Measurements from ENCODE around the gene GRB14.
"Not testable (repeated sequence)": the region's sequence is repeated elsewhere in the genome, so short reads cannot be mapped to it uniquely, and the experiment has no call there.

GRB14 gene

DNA sequence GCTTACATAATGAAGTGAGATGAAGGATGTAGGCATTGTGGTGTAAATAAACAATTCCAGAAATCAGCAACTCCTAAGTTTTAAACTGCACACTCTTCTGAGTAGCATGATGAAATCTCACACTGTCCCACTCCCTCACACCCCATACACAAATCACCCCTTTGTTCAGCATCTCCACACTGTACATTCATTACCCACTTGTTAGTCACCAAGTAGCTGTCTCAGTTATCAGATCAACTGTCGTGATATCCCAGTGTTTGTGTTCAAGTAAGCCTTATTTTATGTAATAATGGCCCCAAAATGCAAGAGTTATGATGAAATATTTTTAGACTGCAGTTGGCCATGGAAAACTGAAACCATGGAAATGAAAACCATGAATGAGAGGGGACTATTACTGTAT, 135.7 kb downstream of the GRB14 start:
- DNase-seq = peak; percentile 6

DNA sequence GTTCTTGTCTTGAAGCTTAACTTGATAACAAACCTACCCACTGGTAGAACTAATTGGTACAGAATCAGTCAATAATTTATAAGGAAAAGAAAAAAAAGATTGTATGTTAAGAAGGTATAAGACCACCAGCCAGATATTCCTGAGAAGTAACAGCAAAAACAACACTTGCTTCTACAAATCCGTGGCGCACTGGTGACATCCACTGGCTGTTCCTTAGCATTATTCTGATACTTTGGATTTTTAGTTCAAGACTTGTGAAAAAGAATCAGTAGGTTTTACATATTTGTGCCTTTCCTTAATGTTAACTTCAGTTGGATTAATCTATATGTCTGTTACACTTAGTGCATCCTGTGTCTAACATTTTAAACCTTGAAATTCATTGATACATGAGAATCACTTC, 141.8 kb downstream of the GRB14 start:
- peak; percentile 44 for DNase-seq

DNA sequence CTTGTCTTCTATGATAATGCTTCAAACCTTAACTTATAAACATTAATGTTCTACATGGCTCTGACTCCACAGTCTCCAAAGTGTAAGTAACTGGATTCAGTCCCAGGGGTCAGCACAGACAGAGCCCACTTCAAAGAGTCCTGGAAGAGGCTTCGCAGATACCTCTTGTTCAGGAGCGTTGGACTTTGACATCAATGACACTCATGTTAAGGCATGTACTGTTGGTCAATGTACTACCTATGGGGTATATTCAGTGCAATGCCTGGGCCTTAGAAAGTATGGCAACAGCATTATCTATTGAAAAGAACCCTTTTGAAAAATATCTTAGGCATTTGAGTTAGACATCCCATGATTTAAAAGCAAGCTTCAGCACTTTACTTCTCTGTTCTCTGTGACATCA, 143.1 kb downstream of the GRB14 start:
- DNase-seq = no peak

DNA sequence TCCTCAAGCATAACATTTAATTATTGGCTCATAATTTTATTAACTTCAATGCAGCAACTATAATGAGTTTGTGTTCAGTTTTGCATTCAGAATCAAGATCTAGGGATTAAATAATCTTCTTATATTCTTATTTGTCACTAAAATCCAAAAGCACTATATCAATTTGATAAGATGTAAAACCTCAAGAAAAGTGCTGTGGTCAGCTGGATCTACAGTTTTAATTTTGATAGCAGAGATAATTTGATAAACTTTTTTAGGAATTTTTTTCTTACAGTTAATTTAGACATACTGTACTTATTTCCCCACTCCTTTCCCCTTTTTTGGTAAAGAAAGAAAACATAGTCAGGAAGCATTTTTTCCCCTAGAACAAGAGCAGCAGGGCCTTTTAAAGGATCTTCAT, 146.4 kb downstream of the GRB14 start:
- DNase-seq = no peak

DNA sequence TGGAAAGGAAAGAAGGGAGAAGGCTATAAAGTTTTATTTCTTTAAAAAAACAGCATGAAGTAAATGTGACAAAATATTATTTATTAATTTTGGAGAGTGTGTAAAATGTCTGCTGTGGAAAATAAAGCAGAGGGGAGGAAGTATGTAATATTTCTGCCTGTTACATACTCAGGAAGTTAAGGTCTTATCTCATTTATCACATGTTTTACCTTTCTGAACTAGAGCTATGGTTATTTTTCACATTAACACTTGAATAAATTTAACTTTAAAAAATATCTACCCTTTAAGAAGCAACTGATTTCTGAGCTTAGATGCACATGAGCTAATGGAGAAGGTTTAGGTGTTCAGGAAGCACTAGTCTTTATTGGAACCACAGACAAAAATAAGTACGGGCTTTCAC, 148.3 kb downstream of the GRB14 start:
- no peak for DNase-seq

DNA sequence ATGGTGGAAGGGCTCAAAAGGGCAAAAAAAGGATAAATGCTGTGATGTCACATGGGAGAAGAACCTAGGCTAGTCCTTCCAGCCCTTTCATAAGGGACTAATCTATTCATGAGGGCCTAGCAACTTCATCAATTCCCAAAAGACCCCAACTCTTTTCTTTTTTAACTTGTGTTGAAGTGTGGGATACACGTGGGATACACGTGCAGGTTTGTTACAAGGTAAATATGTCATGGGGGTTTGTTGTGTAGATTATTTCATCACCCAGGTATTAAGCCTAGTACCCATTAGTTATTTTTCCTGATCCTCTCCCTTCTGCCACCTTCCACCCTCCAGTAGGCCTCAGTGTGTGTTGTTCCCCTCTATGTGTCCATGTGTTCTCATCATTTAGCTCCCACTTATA, 156.2 kb downstream of the GRB14 start:
- DNase-seq = not testable (repeated sequence)

DNA sequence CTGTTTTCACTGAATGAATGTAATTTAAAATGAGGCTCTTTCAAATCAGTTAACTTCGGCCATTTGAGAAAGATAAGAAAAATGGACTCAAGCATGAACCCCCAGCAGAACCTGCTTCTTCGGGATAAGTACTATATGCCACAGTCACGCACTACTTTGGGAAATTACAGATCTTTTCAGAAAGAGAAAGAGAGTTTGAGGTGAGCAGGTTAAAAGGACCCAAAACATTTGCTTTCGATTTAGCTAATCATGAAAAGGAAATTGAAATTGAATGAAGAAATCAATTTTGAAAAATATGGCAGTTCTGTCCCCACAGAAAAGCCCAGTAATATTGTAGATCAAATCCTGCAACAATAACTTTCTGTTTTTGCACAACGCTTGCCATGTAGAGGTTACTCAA, 156.9 kb downstream of the GRB14 start:
- DNase-seq = no peak

DNA sequence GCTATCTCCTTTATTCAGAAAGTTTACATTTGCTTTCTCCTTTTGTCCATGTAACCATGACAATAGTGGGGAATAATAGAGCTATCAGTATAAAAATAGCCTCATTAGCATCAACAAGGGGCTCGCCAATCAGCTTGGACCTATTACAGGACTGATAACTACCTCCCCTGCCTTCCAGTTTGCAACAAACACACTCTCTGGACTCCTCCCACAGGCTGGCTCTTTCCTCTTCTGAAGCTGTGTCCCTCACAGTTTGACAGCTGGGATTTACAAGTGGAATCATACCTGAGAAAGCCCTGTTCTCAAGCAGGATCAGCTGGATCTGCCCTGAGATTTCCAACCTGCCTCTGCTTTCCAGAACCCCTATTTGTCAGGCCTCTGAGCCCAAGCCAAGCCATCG, 162.5 kb downstream of the GRB14 start:
- no peak for DNase-seq

DNA sequence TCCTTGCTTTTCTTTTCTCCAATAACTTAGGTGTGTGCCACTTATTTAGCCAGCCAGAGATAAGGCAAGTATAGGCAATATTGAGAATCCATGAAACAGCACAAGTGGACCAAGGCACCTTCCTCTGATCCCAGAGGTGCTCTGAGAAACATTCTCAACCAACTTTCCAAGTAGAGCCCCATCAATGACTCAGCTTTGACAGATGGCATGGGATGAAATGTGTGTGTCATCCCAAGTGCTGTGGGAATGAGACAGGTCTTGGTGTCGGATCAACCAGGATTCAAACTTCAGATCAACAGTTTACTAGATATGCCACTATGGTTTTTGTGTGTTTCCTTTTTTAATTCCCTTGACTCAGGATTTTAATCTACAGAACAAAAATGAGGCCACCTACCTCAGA, 164.0 kb downstream of the GRB14 start:
- DNase-seq = no peak

DNA sequence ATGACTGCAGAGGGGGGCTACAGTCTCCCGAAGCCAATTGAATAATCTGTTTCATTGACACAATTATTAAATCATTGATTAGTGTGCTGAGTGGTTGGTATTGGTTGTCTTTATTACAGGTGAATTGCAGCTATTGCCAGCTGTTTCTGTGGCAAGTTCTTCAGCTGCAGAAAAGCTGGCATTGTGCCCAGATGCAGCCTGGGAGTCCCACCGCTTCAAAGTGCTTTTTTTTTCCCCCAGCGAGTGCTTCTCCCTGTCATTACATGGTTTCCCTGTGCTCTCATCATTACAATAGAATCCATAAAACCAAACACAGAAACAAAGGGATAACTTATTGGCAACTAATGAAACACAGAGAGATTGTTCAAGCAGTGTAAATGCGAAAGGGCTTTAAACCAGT, 164.7 kb downstream of the GRB14 start:
- peak; percentile 26 for DNase-seq

DNA sequence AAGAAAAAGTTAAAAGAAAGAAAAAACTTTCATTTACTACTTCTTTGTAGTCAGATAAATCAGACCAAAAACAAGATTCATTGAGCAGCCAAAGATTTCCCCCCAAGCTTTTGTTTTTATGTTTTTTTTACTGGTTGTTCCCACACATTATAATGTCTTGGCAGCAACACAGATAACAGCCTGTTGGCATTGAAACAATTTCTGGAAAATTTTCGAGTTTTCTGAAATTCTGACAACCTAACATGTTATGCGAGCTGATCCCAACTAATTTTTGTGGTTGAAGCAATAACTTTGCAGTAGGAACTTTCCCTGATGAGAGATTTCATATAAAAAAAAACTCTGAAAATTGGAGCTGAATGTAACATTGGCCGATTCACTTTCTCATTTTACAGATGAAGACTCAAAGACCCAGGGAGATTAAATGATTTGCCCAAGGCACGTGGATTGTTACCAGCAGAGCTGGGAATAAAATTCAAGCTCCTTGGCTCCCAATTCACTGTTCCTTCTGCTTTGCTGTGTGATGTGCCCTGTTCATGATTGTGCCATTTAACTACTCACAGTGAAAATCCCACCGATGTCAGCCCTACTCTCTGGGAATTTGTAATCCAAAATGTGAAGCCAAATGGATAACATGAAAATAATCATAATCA, 167.5 kb downstream of the GRB14 start:
- no peak for DNase-seq

DNA sequence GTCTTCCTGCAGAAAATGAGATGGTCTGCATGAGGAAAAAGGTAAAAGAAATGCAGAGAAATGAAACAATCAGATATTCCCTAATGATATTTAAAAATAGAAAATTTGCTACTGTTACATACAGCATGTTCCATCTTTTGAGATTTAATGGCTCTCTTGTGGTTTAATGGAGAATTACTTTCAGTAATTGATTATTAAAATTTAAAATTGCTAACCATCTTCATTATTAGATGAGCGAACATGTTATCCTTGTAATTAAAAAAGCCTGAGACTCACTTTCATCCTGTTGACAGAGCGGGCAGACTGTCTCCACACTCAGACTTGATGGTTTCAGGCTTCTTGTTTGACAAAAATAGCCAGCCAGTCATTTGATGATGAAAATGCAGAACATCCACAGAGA, 171.0 kb downstream of the GRB14 start:
- DNase-seq = no peak

DNA sequence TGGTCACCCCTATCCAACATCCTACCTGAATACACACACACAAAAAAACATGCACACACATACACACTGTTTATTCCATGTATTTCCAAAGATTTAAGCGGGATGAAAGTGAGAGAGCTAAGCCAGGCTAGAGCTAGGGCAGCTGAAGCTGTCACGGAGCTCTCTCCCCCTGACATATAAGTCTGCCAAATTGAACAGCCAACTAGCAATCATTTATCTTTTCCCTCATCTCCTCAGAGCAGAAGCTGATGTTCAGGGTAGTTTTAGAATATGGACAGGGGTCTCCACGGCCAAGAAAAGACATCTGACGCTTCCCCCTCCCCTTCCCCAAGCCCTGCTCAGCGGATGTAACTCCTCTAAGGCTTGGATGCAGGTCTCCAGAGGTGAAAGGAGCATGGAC, 171.6 kb downstream of the GRB14 start:
- no peak for DNase-seq

DNA sequence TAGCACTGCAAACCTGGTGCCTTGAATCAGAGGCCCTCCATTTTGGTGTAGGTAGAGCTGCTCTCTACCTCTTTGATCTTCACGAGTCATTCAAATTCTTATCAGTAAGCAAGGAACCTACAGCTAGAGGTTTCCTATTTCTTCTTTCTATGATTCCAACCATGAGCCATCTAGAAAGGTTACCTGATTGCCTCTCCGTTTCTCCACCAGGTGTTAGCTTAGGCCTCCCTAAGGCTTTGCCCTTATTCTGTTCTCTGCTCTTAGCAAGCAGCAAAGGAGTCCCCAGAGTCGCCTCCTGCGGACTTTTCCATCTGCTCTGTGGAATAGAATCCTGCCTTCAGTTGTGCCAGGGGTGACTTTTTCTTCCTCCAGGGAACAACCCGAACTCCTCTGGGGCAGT, 173.6 kb downstream of the GRB14 start:
- no peak for DNase-seq

Measured in fibroblast of skin of scalp (primary cell).